ENCODE measurements around the gene HMGXB4. TPM values are rescaled to one million over a fixed set of nuclear protein-coding genes. Genes with fewer than 3 reads are reported as not detected.

The HMGXB4 gene
- total RNA-seq, 4 donors from 2014 or later, result 25.0 to 45.9 (median 29.2) TPM

DNA sequence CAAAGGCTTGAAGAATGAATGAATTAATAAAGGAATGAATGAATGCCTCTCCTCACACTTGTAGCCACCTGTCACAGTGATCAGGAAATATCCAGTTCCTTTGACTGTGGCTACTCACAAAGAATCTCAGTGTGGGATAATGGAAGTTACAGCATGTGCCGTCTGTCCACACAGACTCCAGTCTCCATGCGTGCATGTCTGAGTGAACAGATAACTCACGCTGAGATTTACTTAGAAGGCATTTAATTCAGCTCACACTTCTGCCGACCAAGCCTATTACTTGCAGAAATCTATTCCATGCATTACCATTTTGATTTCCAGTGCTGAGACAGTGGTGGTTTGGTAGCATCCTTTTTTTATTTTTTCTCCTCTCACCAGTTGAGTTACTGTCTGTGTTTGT lies 32.3 kb upstream of the HMGXB4 start:
- Histone ChIP-seq H3K27ac (no peak overlapping the region), H3K36me3 (no peaks in the 10 kb centered on the region), H3K4me3 (no peak overlapping the region), H3K9me3 (no peaks in the 10 kb centered on the region), H3K4me1 (no peaks in the 10 kb centered on the region), H3K27me3 (no peaks in the 10 kb centered on the region)
- TF ChIP-seq, protein P1, sequence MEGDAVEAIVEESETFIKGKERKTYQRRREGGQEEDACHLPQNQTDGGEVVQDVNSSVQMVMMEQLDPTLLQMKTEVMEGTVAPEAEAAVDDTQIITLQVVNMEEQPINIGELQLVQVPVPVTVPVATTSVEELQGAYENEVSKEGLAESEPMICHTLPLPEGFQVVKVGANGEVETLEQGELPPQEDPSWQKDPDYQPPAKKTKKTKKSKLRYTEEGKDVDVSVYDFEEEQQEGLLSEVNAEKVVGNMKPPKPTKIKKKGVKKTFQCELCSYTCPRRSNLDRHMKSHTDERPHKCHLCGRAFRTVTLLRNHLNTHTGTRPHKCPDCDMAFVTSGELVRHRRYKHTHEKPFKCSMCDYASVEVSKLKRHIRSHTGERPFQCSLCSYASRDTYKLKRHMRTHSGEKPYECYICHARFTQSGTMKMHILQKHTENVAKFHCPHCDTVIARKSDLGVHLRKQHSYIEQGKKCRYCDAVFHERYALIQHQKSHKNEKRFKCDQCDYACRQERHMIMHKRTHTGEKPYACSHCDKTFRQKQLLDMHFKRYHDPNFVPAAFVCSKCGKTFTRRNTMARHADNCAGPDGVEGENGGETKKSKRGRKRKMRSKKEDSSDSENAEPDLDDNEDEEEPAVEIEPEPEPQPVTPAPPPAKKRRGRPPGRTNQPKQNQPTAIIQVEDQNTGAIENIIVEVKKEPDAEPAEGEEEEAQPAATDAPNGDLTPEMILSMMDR (IDR thresholded peaks at IDR 0.05), result no peak
- no peak for TF ChIP-seq POLR2A (IDR thresholded peaks at IDR 0.05)
- DNase-seq, result no peak

DNA sequence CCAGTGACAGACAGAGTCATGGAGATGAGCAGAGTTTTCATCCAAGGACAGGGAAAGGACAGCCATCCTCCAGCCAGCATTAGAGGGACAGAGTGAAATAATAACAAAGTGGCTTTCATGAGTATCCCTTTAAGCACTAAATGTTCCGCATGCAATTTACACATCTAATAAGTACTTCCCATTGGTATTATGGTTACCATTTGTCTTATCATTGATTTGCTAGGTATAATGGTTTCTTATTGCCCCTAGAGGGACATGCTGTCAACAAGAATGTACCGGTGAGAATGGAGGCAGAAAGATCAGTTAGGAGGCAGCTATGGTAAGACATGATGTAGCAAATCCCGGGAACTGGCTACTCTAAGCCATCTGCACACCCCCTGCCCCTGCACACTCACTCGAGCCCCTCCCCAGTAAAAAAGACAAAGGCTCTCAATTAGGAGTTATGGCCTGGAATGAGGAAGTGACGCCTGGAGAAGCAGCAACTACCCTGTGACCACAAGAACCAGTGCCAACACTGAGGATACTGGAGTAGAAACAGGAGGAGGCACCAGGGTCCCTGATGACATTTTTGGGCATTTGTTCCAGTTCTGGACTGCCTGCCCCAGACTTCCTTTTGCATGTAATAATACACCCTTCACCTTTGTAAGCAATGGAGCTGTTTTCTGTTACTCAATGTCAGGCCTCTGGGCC lies 30.2 kb upstream of the HMGXB4 start:
- Histone ChIP-seq H3K4me1 (peaks cover 0 to 4% (median 0%) of the 10 kb centered on the region in 4 donors), H3K27me3 (no peaks in the 10 kb centered on the region), H3K9me3 (no peaks in the 10 kb centered on the region), H3K4me3 (no peak overlapping the region), H3K36me3 (no peaks in the 10 kb centered on the region), H3K27ac (no peak overlapping the region)
- TF ChIP-seq, protein P1 (IDR thresholded peaks at IDR 0.05), result no peak
- TF ChIP-seq POLR2A (IDR thresholded peaks at IDR 0.05), result no peak
- DNase-seq, result no peak

DNA sequence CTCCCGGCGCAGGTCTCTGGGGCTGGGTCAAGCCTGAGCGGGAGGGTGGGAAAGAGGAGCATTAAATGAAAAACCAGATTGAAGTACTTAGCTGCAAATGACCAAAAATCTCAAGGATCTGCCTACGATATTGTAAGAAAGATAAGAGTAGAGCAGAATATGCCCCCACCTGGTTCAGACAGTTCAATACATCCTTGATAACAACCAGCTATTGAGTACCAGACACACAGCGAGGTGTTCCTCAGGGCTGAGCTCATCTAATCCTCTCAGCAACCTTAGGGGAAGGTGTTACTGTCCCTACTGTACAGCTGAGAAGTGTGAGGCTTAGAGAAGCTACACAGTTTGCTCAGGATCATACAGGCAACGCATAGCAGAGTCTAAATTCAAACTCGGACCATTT lies 27.4 kb upstream of the HMGXB4 start:
- Histone ChIP-seq H3K27me3 (no peaks in the 10 kb centered on the region), H3K27ac (no peak overlapping the region), H3K36me3 (no peaks in the 10 kb centered on the region), H3K4me3 (no peak overlapping the region), H3K4me1 (peaks cover 0 to 4% (median 0%) of the 10 kb centered on the region in 4 donors), H3K9me3 (no peaks in the 10 kb centered on the region)
- TF ChIP-seq, protein P1 (IDR thresholded peaks at IDR 0.05), result no peak
- TF ChIP-seq POLR2A (IDR thresholded peaks at IDR 0.05), result no peak
- DNase-seq, result no peak

DNA sequence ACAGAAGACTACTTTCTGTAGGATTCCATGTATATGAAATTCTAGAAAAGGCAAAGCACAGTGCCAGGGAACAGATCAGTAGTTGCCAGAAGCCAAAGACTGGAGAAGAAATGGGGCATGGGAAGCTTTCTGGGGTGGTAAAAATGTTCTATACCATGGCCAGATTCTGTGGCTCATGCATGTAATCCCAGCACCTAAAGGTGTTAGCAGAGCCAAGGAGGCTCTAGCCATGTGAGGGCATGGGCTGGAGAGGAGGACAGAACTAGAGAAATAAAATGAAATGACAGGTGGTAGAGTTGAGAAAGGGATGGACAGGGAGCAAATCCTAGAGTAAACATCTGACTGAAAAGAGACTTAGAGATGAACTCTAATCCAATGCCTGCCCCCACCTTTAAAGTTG lies 26.9 kb upstream of the HMGXB4 start:
- Histone ChIP-seq H3K27me3 (no peaks in the 10 kb centered on the region), H3K36me3 (no peaks in the 10 kb centered on the region), H3K27ac (no peak overlapping the region), H3K4me1 (peaks cover 0 to 4% (median 0%) of the 10 kb centered on the region in 4 donors), H3K9me3 (no peaks in the 10 kb centered on the region), H3K4me3 (no peak overlapping the region)
- TF ChIP-seq, protein P1 (IDR thresholded peaks at IDR 0.05), result no peak
- no peak for TF ChIP-seq POLR2A (IDR thresholded peaks at IDR 0.05)
- no peak for DNase-seq

DNA sequence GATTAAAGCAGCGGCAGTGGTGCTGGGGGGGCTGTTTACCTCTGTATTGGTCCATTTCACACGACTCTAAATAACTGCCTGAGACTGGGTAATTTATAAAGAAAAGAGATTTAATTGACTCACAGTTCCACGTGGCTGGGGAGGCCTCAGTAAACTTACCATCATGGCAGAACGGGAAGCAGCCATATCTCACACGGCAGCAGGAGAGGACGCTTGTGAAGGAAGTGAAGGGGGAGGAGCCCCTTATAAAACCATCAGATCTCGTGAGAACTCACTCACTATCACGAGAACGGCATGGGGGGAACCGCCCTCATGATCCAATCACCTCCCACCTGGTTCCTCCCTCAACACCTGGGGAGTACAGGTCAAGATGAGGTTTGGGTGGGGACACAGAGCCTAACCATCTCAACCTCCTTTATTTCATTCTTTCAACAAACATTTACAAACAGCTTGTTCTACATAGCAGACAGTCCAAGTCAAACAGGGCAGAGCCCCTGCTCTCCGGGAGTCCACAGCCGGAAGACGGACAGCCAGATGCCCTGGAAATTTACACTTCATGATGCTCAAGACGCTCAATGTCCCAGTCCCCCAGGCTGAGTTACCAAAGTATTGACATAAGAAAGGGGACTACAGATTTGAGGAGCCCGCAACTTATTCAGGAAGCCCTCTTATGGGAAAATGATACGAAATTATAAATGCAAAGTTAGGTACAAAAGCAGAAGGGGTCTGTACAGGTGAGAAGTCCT lies 26.3 kb upstream of the HMGXB4 start:
- H3K27me3 ChIP-seq, result no peaks in the 10 kb centered on the region
- DNase-seq, result no peak
- H3K9me3 ChIP-seq, result no peaks in the 10 kb centered on the region
- no peak overlapping the region for H3K27ac ChIP-seq
- H3K36me3 ChIP-seq, result no peaks in the 10 kb centered on the region
- TF ChIP-seq POLR2A (IDR thresholded peaks at IDR 0.05), result no peak
- TF ChIP-seq, protein P1 (IDR thresholded peaks at IDR 0.05), result no peak
- H3K4me3 ChIP-seq, result no peak overlapping the region
- H3K4me1 ChIP-seq, result peaks cover 0 to 4% (median 0%) of the 10 kb centered on the region in 4 donors

Measured in Peyer's patch (tissue), 4 donors.